Keratinocyte (primary cell): ENCODE results near the gene GTF3C4. TPM values are rescaled to one million over a fixed set of nuclear protein-coding genes. Genes with fewer than 3 reads are reported as not detected.

Experiments
- DNase-seq: peaks from one replicate; pipeline ENCODE4 v3.0.0-alpha.2; 2011; ENCODE audit warnings: low read depth, missing footprints, low spot score
- FAIRE-seq: peaks from 2 replicates; lab custom pipeline; 2011; peaks lifted over from hg19 to GRCh38; lab: Jason Lieb, UNC
- H2AFZ ChIP-seq: 2 replicates; pipeline ENCODE4 v1.6.0; 2012; ENCODE audit warnings: low read length, control low read depth, inconsistent platforms; ENCODE audit not compliant: control insufficient read depth
- H3K27ac ChIP-seq: 2 replicates; pipeline ENCODE4 v1.5.1; 2011; ENCODE audit warnings: low read length; ENCODE audit not compliant: control insufficient read depth, insufficient read depth
- H3K27me3 ChIP-seq: 3 replicates; pipeline ENCODE4 v1.6.0; 2011; ENCODE audit warnings: low read length; ENCODE audit not compliant: control insufficient read depth, insufficient read depth; ENCODE audit errors: extremely low read depth
- H3K36me3 ChIP-seq, 2 experiments: 2 replicates in 1 of 2; 3 replicates in 1 of 2; pipeline ENCODE4 v1.5.1; 2011; ENCODE audit warnings: low read length in 2 of 2, mild to moderate bottlenecking in 1 of 2; ENCODE audit not compliant: control insufficient read depth in 2 of 2, insufficient read depth in 2 of 2; ENCODE audit errors: extremely low read depth in 1 of 2
- H3K4me1 ChIP-seq: 3 replicates; pipeline ENCODE4 v1.5.1; 2011; ENCODE audit warnings: low read length; ENCODE audit not compliant: control insufficient read depth, insufficient read depth; ENCODE audit errors: extremely low read depth
- H3K4me2 ChIP-seq: 3 replicates; pipeline ENCODE4 v1.6.0; 2011; ENCODE audit warnings: low read depth, low read length; ENCODE audit not compliant: control insufficient read depth, insufficient read depth; ENCODE audit errors: extremely low read depth
- H3K4me3 ChIP-seq, 3 experiments: fragments of 200-600 bp in 1 of 3; sonication (generic) in 1 of 3; 2 replicates in 2 of 3; 3 replicates in 1 of 3; pipeline ENCODE4 v1.5.1; 2011 to 2016; ENCODE audit warnings: low read length in 3 of 3, mild to moderate bottlenecking in 3 of 3, control low read depth in 2 of 3, inconsistent platforms in 1 of 3, low read depth in 1 of 3, mixed read lengths in 1 of 3, mixed run types in 1 of 3, moderate library complexity in 1 of 3; ENCODE audit not compliant: control insufficient read depth in 2 of 3, insufficient read depth in 2 of 3; ENCODE audit errors: extremely low read depth in 1 of 3
- H3K79me2 ChIP-seq: 2 replicates; pipeline ENCODE4 v1.6.0; 2012; ENCODE audit warnings: low read length; ENCODE audit not compliant: control insufficient read depth, insufficient read depth
- H3K9ac ChIP-seq: 3 replicates; pipeline ENCODE4 v1.6.0; 2011; ENCODE audit warnings: low read length; ENCODE audit not compliant: control insufficient read depth, insufficient read depth; ENCODE audit errors: extremely low read depth
- H3K9me1 ChIP-seq: 3 replicates; pipeline ENCODE4 v1.6.0; 2011; ENCODE audit warnings: low read length; ENCODE audit not compliant: control insufficient read depth, insufficient read depth; ENCODE audit errors: extremely low read depth
- H3K9me3 ChIP-seq: 2 replicates; pipeline ENCODE4 v1.5.1; 2012; ENCODE audit warnings: low read depth, low read length; ENCODE audit not compliant: control insufficient read depth
- H4K20me1 ChIP-seq: 3 replicates; pipeline ENCODE4 v1.6.0; 2011; ENCODE audit warnings: low read length; ENCODE audit not compliant: control insufficient read depth, insufficient read depth; ENCODE audit errors: extremely low read depth
- EZH2 ChIP-seq: IDR thresholded peaks from one replicate; pipeline ENCODE4 v1.6.1; 2012; ENCODE audit warnings: inconsistent platforms, mild to moderate bottlenecking, low read length, moderate library complexity
- dilution Hi-C: fragments of 300-500 bp; cut with MboI; formaldehyde crosslinking; loops from one replicate; pipeline ENCODE4 v1.7.0; 2020; ENCODE audit warnings: low sequenced_read_pairs; ENCODE audit not compliant: extremely low pct_ligation_motif_present
- polyA plus RNA-seq, 5 experiments: library from polyadenylated mRNA; depleted of rRNA in 3 of 5; stranded (reverse) in 3 of 5; stranded (forward) in 1 of 5; unstranded in 1 of 5; fragments of >200 nt; gene quantifications; 1 replicate in 1 of 5; 2 replicates in 3 of 5; 3 replicates in 1 of 5; pipeline versions ENCODE4 v1.2.1 to v1.2.3, GENCODE V29; 2011 to 2012; ENCODE audit warnings: missing spikeins in 2 of 5, low read depth in 1 of 5, low replicate concordance in 1 of 5
- TF ChIP-seq, protein P1 (sequence below), 3 experiments: IDR thresholded peaks in 1 of 3; conservative IDR thresholded peaks in 1 of 3; optimal IDR thresholded peaks in 1 of 3; 2 replicates in 2 of 3; 3 replicates in 1 of 3; pipeline versions ENCODE3 to v1.5.1; 2011; ENCODE audit warnings: low read length in 3 of 3, mild to moderate bottlenecking in 3 of 3, moderate library complexity in 2 of 3, control low read depth in 1 of 3, inconsistent platforms in 1 of 3; ENCODE audit not compliant: insufficient read depth in 2 of 3; ENCODE audit errors: extremely low read depth in 1 of 3

Gene GTF3C4
- polyA plus RNA-seq, 1 donor (not counting 4 experiments of a cell fraction or from before 2014, with no cell fraction given), result 7.7 TPM

DNA sequence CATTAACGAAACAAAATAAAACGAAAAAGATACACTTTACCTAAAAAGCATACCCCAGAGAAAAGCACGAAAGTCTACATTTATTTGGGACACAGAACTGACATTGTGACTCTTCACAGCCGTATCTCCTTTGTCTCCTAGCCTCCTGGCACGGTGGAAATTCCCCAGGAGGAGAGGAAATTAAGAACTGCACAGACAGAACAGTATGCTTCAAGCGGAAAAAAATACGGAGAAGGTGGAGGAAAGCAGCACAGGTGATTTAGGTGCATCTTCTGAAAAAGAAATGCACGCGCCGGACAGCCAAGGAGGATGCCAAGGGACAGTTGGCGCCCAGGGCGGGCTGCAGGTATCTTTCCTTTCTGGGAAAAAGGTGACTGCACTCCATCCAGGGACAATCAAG is 32.5 kb upstream of the GTF3C4 start:
- peaks cover 13 to 27% of the 10 kb centered on the region in 2 experiments for H3K36me3 ChIP-seq

DNA sequence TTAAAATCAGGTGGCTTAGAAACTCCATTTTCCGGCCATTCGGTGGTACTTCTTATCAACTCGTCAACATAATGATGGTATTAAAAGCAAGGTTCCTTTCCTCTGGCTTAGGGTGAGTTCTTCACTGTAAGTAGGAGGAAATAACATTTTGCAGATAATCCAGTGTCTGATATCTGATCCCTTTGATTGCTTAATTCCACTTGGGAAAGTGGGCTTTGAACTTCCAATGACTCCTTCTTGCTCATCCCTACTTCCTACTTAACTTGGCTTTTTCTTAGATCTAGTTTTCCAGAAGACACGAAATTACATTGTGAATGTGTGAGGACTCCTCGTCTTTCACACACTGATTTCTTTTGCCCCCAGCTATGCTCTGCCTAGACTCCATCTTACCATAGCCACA is 32.0 kb upstream of the GTF3C4 start:
- Histone ChIP-seq H3K27ac (no peak overlapping the region), H3K9ac (no peak overlapping the region), H3K79me2 (no peaks in the 10 kb centered on the region), H3K9me3 (no peaks in the 10 kb centered on the region), H3K36me3 (peaks cover 15 to 32% of the 10 kb centered on the region in 2 experiments), H3K4me1 (no peaks in the 10 kb centered on the region), H2AFZ (no peak overlapping the region), H4K20me1 (no peaks in the 10 kb centered on the region), H3K4me2 (no peak overlapping the region), H3K27me3 (no peaks in the 10 kb centered on the region), H3K4me3 (no peak overlapping the region), H3K9me1 (no peaks in the 10 kb centered on the region)
- no peak for FAIRE-seq
- dilution Hi-C loops, result no loop called here
- TF ChIP-seq, protein P1, sequence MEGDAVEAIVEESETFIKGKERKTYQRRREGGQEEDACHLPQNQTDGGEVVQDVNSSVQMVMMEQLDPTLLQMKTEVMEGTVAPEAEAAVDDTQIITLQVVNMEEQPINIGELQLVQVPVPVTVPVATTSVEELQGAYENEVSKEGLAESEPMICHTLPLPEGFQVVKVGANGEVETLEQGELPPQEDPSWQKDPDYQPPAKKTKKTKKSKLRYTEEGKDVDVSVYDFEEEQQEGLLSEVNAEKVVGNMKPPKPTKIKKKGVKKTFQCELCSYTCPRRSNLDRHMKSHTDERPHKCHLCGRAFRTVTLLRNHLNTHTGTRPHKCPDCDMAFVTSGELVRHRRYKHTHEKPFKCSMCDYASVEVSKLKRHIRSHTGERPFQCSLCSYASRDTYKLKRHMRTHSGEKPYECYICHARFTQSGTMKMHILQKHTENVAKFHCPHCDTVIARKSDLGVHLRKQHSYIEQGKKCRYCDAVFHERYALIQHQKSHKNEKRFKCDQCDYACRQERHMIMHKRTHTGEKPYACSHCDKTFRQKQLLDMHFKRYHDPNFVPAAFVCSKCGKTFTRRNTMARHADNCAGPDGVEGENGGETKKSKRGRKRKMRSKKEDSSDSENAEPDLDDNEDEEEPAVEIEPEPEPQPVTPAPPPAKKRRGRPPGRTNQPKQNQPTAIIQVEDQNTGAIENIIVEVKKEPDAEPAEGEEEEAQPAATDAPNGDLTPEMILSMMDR (optimal IDR thresholded peaks at IDR 0.05 in 1 of 3, IDR thresholded peaks at IDR 0.05 in 1 of 3, conservative IDR thresholded peaks at IDR 0.05 in 1 of 3; ENCODE audit: extremely low read depth in 1 of 3, insufficient read depth in 2 of 3, low read length in 3 of 3), result no peak
- no peak for TF ChIP-seq EZH2
- DNase-seq, result no peak

More for the DNA sequence above, 32.5 kb upstream of the GTF3C4 start:
- Histone ChIP-seq H3K4me3 (no peak overlapping the region), H3K79me2 (no peaks in the 10 kb centered on the region), H3K9me1 (no peaks in the 10 kb centered on the region), H3K9ac (no peak overlapping the region), H3K9me3 (no peaks in the 10 kb centered on the region), H3K4me1 (peaks cover 4% of the 10 kb centered on the region), H3K27ac (no peak overlapping the region), H3K4me2 (no peak overlapping the region), H2AFZ (no peak overlapping the region), H4K20me1 (no peaks in the 10 kb centered on the region), H3K27me3 (no peaks in the 10 kb centered on the region)
- dilution Hi-C loops, result no loop called here
- DNase-seq (no peak), FAIRE-seq (no peak)
- TF ChIP-seq, protein P1 (optimal IDR thresholded peaks at IDR 0.05 in 1 of 3, IDR thresholded peaks at IDR 0.05 in 1 of 3, conservative IDR thresholded peaks at IDR 0.05 in 1 of 3; ENCODE audit: extremely low read depth in 1 of 3, insufficient read depth in 2 of 3, low read length in 3 of 3), result no peak
- no peak for TF ChIP-seq EZH2
